HG02798 (cell line): ENCODE measurements around the gene BCL2L15.

Source experiments
- ATAC-seq: cut with Tn5 transposase; IDR thresholded peaks from one replicate; pipeline ENCODE4 v1.9.1; 2021; ENCODE audit warnings: mild to moderate bottlenecking; ENCODE audit not compliant: unreplicated experiment, poor library complexity

The BCL2L15 gene

GRCh38 chr1:113836534-113836933, 50.8 kb downstream of the BCL2L15 start:
- no peak for ATAC-seq

DNA sequence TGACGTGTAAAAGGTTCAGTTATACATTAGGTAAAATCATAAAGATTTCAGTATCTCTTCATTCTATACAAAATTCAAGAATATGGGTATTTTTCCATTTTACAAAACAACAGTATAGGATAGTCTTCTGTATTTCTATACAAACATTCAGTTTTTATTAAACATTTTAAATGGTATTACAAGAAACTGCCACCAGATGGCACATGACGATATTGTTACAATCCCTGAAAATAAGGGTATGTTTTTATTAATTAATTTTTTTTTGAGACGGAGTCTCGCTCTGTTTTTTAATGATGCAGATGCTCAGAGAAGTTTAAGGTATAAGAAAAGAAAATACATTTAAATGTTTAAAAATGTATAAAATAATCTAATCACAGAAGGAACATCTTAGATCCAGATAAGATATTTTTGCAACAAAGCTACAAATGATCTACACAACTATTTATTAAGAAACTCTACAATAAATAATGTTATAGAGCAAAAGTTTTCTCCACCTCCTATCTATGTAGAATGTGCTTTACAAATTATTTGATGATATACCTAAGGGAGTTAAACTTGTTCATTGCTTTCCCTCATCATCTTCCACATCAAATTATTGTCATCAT, 51.6 kb downstream of the BCL2L15 start:
- ATAC-seq: no peak

- ATAC-seq: no peak
These were observed 52.7 kb downstream of the BCL2L15 start for GRCh38 chr1:113834716-113835115.
